Astrocyte of the spinal cord (primary cell): ENCODE data around the gene NOB1.
A peak's percentile ranks its signal among the peaks of the same experiment; 100 is the strongest.

Experiments used
- DNase-seq: peaks from one replicate; pipeline ENCODE4 v3.0.0; 2011; ENCODE audit warnings: low read depth, low spot score
- H3K4me3 ChIP-seq: 2 replicates; pipeline ENCODE4 v1.5.1; 2011; ENCODE audit warnings: low read depth, mild to moderate bottlenecking, low read length, moderate library complexity
- CTCF ChIP-seq: IDR thresholded peaks from 2 replicates; pipeline ENCODE4 v1.5.1; 2012; ENCODE audit warnings: low read depth, mild to moderate bottlenecking, low read length, inconsistent platforms
- in situ Hi-C: cut with HindIII; loops from 2 replicates; pipeline ENCODE4 v1.10.0; 2017; ENCODE audit warnings: low sequenced_read_pairs

Gene NOB1

GRCh38 chr16:69747115-69747514, 7.6 kb downstream of the NOB1 start:
- in situ Hi-C loops: no loop called here
- no peak overlapping the region for H3K4me3 ChIP-seq
- no peak for TF ChIP-seq CTCF
- no peak for DNase-seq

- no peak for DNase-seq
- no peak for TF ChIP-seq CTCF
- in situ Hi-C loops: no loop called here
- H3K4me3 ChIP-seq: no peak overlapping the region
These were observed 8.8 kb downstream of the NOB1 start for GRCh38 chr16:69745959-69746358.

- no peak for DNase-seq
- H3K4me3 ChIP-seq: no peak overlapping the region
- in situ Hi-C loops: no loop called here
- no peak for TF ChIP-seq CTCF
These were observed 9.5 kb downstream of the NOB1 start for GRCh38 chr16:69745232-69745612.

- TF ChIP-seq CTCF: no peak
- H3K4me3 ChIP-seq: no peak overlapping the region
- no peak for DNase-seq
- in situ Hi-C loops: no loop called here
These were observed 10.1 kb downstream of the NOB1 start for GRCh38 chr16:69744363-69745231.

GRCh38 chr16:69741951-69742904, 12.5 kb downstream of the NOB1 start:
- in situ Hi-C loops: no loop called here
- TF ChIP-seq CTCF: no peak
- H3K4me3 ChIP-seq: no peak overlapping the region
- DNase-seq: peak; percentile 56

GRCh38 chr16:69741519-69741918, 13.2 kb downstream of the NOB1 start:
- in situ Hi-C loops: no loop called here
- no peak for TF ChIP-seq CTCF
- peak; percentile 40 for DNase-seq
- no peak overlapping the region for H3K4me3 ChIP-seq
